HG03378 (cell line): ENCODE data around the gene ZNF526.

Source experiments
- ATAC-seq: cut with Tn5 transposase; IDR thresholded peaks from one replicate; pipeline ENCODE4 v1.9.1; 2021; ENCODE audit warnings: mild to moderate bottlenecking, moderate library complexity; ENCODE audit not compliant: unreplicated experiment

Gene ZNF526

GRCh38 chr19:42220751-42221097, 612 bp downstream of the ZNF526 start:
- ATAC-seq, result no peak

GRCh38 chr19:42224940-42225717, 5.0 kb downstream of the ZNF526 start:
- no peak for ATAC-seq

GRCh38 chr19:42225718-42226292, 5.7 kb downstream of the ZNF526 start:
- ATAC-seq, result no peak

GRCh38 chr19:42226886-42227285, 6.8 kb downstream of the ZNF526 start:
- ATAC-seq, result no peak

- ATAC-seq, result no peak
Observed at GRCh38 chr19:42228641-42229040, 8.5 kb downstream of the ZNF526 start.

- no peak for ATAC-seq
Observed at GRCh38 chr19:42229301-42229854, 9.3 kb downstream of the ZNF526 start.

GRCh38 chr19:42229855-42230351, 9.8 kb downstream of the ZNF526 start:
- no peak for ATAC-seq

- ATAC-seq, result no peak
Observed at GRCh38 chr19:42230571-42230970, 10.5 kb downstream of the ZNF526 start.

GRCh38 chr19:42232435-42232834, 12.3 kb downstream of the ZNF526 start:
- ATAC-seq, result no peak

- ATAC-seq, result no peak
Observed at GRCh38 chr19:42233106-42233505, 13.0 kb downstream of the ZNF526 start.

GRCh38 chr19:42233678-42234292, 13.7 kb downstream of the ZNF526 start:
- ATAC-seq, result no peak

- no peak for ATAC-seq
Observed at GRCh38 chr19:42234364-42234763, 14.3 kb downstream of the ZNF526 start.

- ATAC-seq, result no peak
Observed at GRCh38 chr19:42235181-42235580, 15.1 kb downstream of the ZNF526 start.

- ATAC-seq, result no peak
Observed at GRCh38 chr19:42239544-42240220, 19.6 kb downstream of the ZNF526 start.

GRCh38 chr19:42241279-42241678, 21.2 kb downstream of the ZNF526 start:
- no peak for ATAC-seq

- ATAC-seq, result no peak
Observed at GRCh38 chr19:42242069-42242511, 22.0 kb downstream of the ZNF526 start.

- peak; percentile 69 for ATAC-seq
Observed at GRCh38 chr19:42242512-42243409, 22.6 kb downstream of the ZNF526 start, which contains the start of gene GSK3A. Gene GSK3A, minus strand, starts transcription at chr19:42242602. Its CDS starts 137 bp downstream, at chr19:42242465.

GRCh38 chr19:42244347-42245220, 24.5 kb downstream of the ZNF526 start:
- peak; percentile 39 for ATAC-seq

- no peak for ATAC-seq
Observed at GRCh38 chr19:42245231-42245630, 25.1 kb downstream of the ZNF526 start.
